SU-DHL-6 (cell line): ENCODE measurements around the gene ZNF189.

Experiments used
- H2AFZ ChIP-seq: fragments of 200-600 bp; sonication (generic); 2 replicates; pipeline ENCODE4 v1.6.1; 2014; ENCODE audit warnings: low read depth, mild to moderate bottlenecking, moderate library complexity, mixed read lengths, antibody characterized with exemption, low read length; ENCODE audit not compliant: severe bottlenecking
- H3F3A ChIP-seq: fragments of 200-600 bp; shearing (Covaris generic); 2 replicates; pipeline ENCODE4 v1.6.0; 2016; ENCODE audit warnings: antibody characterized with exemption, mild to moderate bottlenecking; ENCODE audit not compliant: insufficient read depth
- H3K27ac ChIP-seq: fragments of 200-600 bp; sonication (generic); 2 replicates; pipeline ENCODE4 v1.5.1; 2016; ENCODE audit warnings: low read depth, mild to moderate bottlenecking, low read length, moderate library complexity, mixed read lengths
- H3K27me3 ChIP-seq: fragments of 200-600 bp; sonication (generic), shearing (Covaris generic); 2 replicates; pipeline ENCODE4 v1.6.0; 2014; ENCODE audit warnings: mild to moderate bottlenecking, low read length
- H3K36me3 ChIP-seq: fragments of 200-600 bp; sonication (generic); 2 replicates; pipeline ENCODE4 v1.6.1; 2014; ENCODE audit warnings: mild to moderate bottlenecking, low read length, mixed read lengths
- H3K4me2 ChIP-seq: fragments of 300-600, 200-600 bp; shearing (Covaris generic), sonication (generic); 2 replicates; pipeline ENCODE4 v1.6.0; 2014; ENCODE audit warnings: low read length, low read depth, mild to moderate bottlenecking; ENCODE audit not compliant: poor library complexity, severe bottlenecking
- H3K4me3 ChIP-seq: fragments of 200-600 bp; sonication (generic); 2 replicates; pipeline ENCODE4 v1.5.1; 2014; ENCODE audit warnings: antibody characterized with exemption, low read length, mild to moderate bottlenecking, mixed read lengths; ENCODE audit not compliant: insufficient read depth, poor library complexity, severe bottlenecking
- H3K79me2 ChIP-seq: fragments of 200-600 bp; sonication (generic); 2 replicates; pipeline ENCODE4 v1.6.1; 2014; ENCODE audit warnings: mild to moderate bottlenecking, low read length, moderate library complexity; ENCODE audit not compliant: insufficient read depth
- H3K9ac ChIP-seq: fragments of 200-600 bp; sonication (generic); 2 replicates; pipeline ENCODE4 v1.7.0; 2014; ENCODE audit warnings: mild to moderate bottlenecking, low read length
- H3K9me2 ChIP-seq: fragments of 200-600 bp; sonication (generic); replicated peaks from 2 replicates; pipeline ENCODE4 v1.6.1; 2014; ENCODE audit warnings: low read length; ENCODE audit not compliant: insufficient read depth
- H3K9me3 ChIP-seq: fragments of 200-600 bp; sonication (generic); 2 replicates; pipeline ENCODE4 v1.6.1; 2014; ENCODE audit warnings: low read length, mixed read lengths; ENCODE audit not compliant: insufficient read depth
- H4K20me1 ChIP-seq: fragments of 200-600 bp; sonication (generic); 2 replicates; pipeline ENCODE4 v1.6.1; 2014; ENCODE audit warnings: low read depth, mild to moderate bottlenecking, antibody characterized with exemption, low read length, moderate library complexity, mixed read lengths
- EZH2phosphoT487 ChIP-seq: fragments of 200-600 bp; sonication (generic), shearing (Covaris generic); conservative IDR thresholded peaks from 2 replicates; pipeline ENCODE4 v1.6.1; 2018; ENCODE audit warnings: mild to moderate bottlenecking, antibody characterized with exemption, low read length, moderate library complexity, mixed read lengths
- TF ChIP-seq, protein P1 (sequence below): fragments of 200-600 bp; sonication (generic); IDR thresholded peaks from one replicate; pipeline ENCODE4 v1.5.1; 2017; ENCODE audit warnings: antibody characterized with exemption, mild to moderate bottlenecking, low read length, moderate library complexity; ENCODE audit not compliant: insufficient read depth, poor library complexity, severe bottlenecking

ZNF189 gene

GRCh38 chr9:101458963-101459631 is 60.4 kb downstream of the ZNF189 start:
- no peak overlapping the region for H3K4me2 ChIP-seq
- no peak overlapping the region for H3K27ac ChIP-seq
- no peaks in the 10 kb centered on the region for H3K36me3 ChIP-seq
- H3K4me3 ChIP-seq: no peak overlapping the region
- no peaks in the 10 kb centered on the region for H3F3A ChIP-seq
- no peak overlapping the region for H3K9ac ChIP-seq
- TF ChIP-seq, protein P1, sequence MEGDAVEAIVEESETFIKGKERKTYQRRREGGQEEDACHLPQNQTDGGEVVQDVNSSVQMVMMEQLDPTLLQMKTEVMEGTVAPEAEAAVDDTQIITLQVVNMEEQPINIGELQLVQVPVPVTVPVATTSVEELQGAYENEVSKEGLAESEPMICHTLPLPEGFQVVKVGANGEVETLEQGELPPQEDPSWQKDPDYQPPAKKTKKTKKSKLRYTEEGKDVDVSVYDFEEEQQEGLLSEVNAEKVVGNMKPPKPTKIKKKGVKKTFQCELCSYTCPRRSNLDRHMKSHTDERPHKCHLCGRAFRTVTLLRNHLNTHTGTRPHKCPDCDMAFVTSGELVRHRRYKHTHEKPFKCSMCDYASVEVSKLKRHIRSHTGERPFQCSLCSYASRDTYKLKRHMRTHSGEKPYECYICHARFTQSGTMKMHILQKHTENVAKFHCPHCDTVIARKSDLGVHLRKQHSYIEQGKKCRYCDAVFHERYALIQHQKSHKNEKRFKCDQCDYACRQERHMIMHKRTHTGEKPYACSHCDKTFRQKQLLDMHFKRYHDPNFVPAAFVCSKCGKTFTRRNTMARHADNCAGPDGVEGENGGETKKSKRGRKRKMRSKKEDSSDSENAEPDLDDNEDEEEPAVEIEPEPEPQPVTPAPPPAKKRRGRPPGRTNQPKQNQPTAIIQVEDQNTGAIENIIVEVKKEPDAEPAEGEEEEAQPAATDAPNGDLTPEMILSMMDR: peak; percentile 61
- no peak for TF ChIP-seq EZH2phosphoT487
- H2AFZ ChIP-seq: no peak overlapping the region
- H4K20me1 ChIP-seq: no peaks in the 10 kb centered on the region
- H3K27me3 ChIP-seq: no peaks in the 10 kb centered on the region
- H3K9me3 ChIP-seq: no peaks in the 10 kb centered on the region
- H3K79me2 ChIP-seq: no peaks in the 10 kb centered on the region
- H3K9me2 ChIP-seq: no peaks in the 10 kb centered on the region
